ENCODE results near the gene FLVCR2.
A peak's percentile ranks its signal among the peaks of the same experiment; 100 is the strongest.

The FLVCR2 gene

DNA sequence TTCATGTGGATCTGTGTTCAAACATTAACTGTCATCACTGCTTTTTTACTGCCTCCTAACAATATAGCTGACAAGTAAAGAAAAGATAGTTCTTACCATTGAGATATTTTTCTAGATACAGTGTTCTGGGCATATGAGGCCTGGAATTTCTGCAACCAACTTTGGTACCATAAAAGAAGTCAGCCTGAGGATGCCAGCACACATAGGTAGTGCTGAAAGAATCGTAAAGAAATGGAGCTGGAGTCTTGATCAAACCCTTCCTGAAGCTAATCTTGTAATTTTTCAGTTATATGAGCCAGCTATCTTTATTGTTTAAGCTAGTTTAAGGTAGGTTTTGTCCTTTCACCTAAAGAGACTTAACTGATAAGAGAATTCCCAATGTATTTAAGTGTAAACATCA lies 70.9 kb downstream of the FLVCR2 start:
- Histone ChIP-seq H3K36me3 (ENCODE audit: control insufficient read depth, insufficient read depth, low read length) (peaks cover 54% of the 10 kb centered on the region), H3K9me3 (ENCODE audit: control insufficient read depth, insufficient read depth, low read depth, low read length) (no peaks in the 10 kb centered on the region), H3K27ac (ENCODE audit: low read depth, low read length) (no peak overlapping the region), H3K9ac (ENCODE audit: low read length) (no peak overlapping the region), H3K4me3 (ENCODE audit: low read depth, low read length) (no peak overlapping the region), H3K4me1 (ENCODE audit: control insufficient read depth, insufficient read depth, low read length) (peaks cover 3% of the 10 kb centered on the region; the same call in 1 of the 2 replicates), H3K27me3 (ENCODE audit: control insufficient read depth, insufficient read depth, low read length) (no peaks in the 10 kb centered on the region)

DNA sequence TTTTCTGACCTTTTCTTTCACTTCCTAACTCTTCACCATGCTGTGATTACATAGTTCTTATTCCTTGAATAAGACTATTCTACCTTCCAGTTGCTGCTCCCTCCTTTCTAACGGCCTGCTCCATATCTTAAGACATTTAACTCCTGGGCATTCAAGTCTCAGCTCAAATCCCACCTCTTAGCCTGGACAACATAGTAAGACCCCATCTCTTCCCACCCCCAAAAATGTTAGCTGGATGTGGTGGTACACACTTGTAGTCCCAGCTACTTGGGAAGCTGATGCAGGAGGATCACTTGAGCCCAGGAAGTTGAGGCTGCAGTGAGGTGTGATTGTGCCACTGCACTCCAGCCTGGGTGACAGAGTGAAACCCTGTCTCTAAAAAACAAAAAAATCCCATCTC lies 71.4 kb downstream of the FLVCR2 start:
- Histone ChIP-seq H3K4me1 (ENCODE audit: control insufficient read depth, insufficient read depth, low read length) (peaks cover 3% of the 10 kb centered on the region; the same call in 1 of the 2 replicates), H3K36me3 (ENCODE audit: control insufficient read depth, insufficient read depth, low read length) (peaks cover 57% of the 10 kb centered on the region), H3K27me3 (ENCODE audit: control insufficient read depth, insufficient read depth, low read length) (no peaks in the 10 kb centered on the region), H3K4me3 (ENCODE audit: low read depth, low read length) (no peak overlapping the region), H3K9me3 (ENCODE audit: control insufficient read depth, insufficient read depth, low read depth, low read length) (no peaks in the 10 kb centered on the region), H3K9ac (ENCODE audit: low read length) (no peak overlapping the region), H3K27ac (ENCODE audit: low read depth, low read length) (no peak overlapping the region)

GRCh38 chr14:75650253-75651058 lies 72.0 kb downstream of the FLVCR2 start:
- Histone ChIP-seq H3K4me1 (ENCODE audit: control insufficient read depth, insufficient read depth, low read length) (peaks cover 3% of the 10 kb centered on the region; the same call in 1 of the 2 replicates), H3K9me3 (ENCODE audit: control insufficient read depth, insufficient read depth, low read depth, low read length) (no peaks in the 10 kb centered on the region), H3K27ac (ENCODE audit: low read depth, low read length) (no peak overlapping the region), H3K4me3 (ENCODE audit: low read depth, low read length) (no peak overlapping the region), H3K27me3 (ENCODE audit: control insufficient read depth, insufficient read depth, low read length) (no peaks in the 10 kb centered on the region), H3K36me3 (ENCODE audit: control insufficient read depth, insufficient read depth, low read length) (peaks cover 62% of the 10 kb centered on the region), H3K9ac (ENCODE audit: low read length) (no peak overlapping the region)

- H3K4me1 ChIP-seq (ENCODE audit: control insufficient read depth, insufficient read depth, low read length), result no peaks in the 10 kb centered on the region
- peaks cover 73% of the 10 kb centered on the region for H3K36me3 ChIP-seq (ENCODE audit: control insufficient read depth, insufficient read depth, low read length)
- no peak overlapping the region for H3K9ac ChIP-seq (ENCODE audit: low read length)
- H3K9me3 ChIP-seq (ENCODE audit: control insufficient read depth, insufficient read depth, low read depth, low read length), result no peaks in the 10 kb centered on the region
- no peaks in the 10 kb centered on the region for H3K27me3 ChIP-seq (ENCODE audit: control insufficient read depth, insufficient read depth, low read length)
- H3K4me3 ChIP-seq (ENCODE audit: low read depth, low read length), result no peak overlapping the region
- no peak overlapping the region for H3K27ac ChIP-seq (ENCODE audit: low read depth, low read length)
These were observed 75.1 kb downstream of the FLVCR2 start for GRCh38 chr14:75653563-75653962.

DNA sequence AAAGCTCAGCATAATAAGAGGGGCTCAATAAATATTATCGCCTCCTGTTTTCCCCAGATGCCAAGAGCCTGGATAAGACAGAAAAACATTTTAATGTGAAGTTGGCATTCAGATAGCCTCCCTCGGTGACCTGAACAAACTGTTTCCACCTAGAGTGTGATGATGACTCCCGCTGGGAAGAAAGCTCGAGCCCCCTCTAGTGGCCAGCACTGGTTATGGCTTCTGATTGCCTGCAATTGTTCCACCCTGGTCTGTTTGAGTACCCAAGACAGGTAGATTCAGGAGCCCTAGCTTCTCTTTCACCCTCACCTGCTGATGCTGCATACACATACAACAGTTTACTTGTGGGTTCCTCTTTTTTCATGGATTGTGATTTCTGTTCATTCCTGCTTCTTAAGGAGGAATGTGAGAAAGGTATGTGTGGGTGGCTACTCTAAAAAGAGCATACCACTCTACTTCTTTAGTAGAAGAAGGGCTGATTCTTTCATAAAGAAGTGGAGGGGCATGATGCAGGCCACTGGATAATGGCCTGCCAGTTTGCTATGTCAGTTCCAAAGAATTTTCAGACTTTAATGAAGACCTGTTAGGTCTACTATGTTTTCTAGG lies 75.8 kb downstream of the FLVCR2 start:
- H3K36me3 ChIP-seq (ENCODE audit: control insufficient read depth, insufficient read depth, low read length), result peaks cover 73% of the 10 kb centered on the region
- no peaks in the 10 kb centered on the region for H3K27me3 ChIP-seq (ENCODE audit: control insufficient read depth, insufficient read depth, low read length)
- no peak overlapping the region for H3K27ac ChIP-seq (ENCODE audit: low read depth, low read length)
- H3K4me1 ChIP-seq (ENCODE audit: control insufficient read depth, insufficient read depth, low read length), result no peaks in the 10 kb centered on the region
- H3K9ac ChIP-seq (ENCODE audit: low read length), result no peak overlapping the region
- no peak overlapping the region for H3K4me3 ChIP-seq (ENCODE audit: low read depth, low read length)
- no peaks in the 10 kb centered on the region for H3K9me3 ChIP-seq (ENCODE audit: control insufficient read depth, insufficient read depth, low read depth, low read length)

- no peaks in the 10 kb centered on the region for H3K9me3 ChIP-seq (ENCODE audit: control insufficient read depth, insufficient read depth, low read depth, low read length)
- no peak overlapping the region for H3K4me3 ChIP-seq (ENCODE audit: low read depth, low read length)
- no peak overlapping the region for H3K9ac ChIP-seq (ENCODE audit: low read length)
- H3K36me3 ChIP-seq (ENCODE audit: control insufficient read depth, insufficient read depth, low read length), result peaks cover 63% of the 10 kb centered on the region
- no peak overlapping the region for H3K27ac ChIP-seq (ENCODE audit: low read depth, low read length)
- H3K27me3 ChIP-seq (ENCODE audit: control insufficient read depth, insufficient read depth, low read length), result no peaks in the 10 kb centered on the region
- peaks cover 2% of the 10 kb centered on the region; the same call in 1 of the 2 replicates for H3K4me1 ChIP-seq (ENCODE audit: control insufficient read depth, insufficient read depth, low read length)
These were observed 76.8 kb downstream of the FLVCR2 start for GRCh38 chr14:75655235-75655634.

GRCh38 chr14:75657331-75657730 lies 78.9 kb downstream of the FLVCR2 start:
- no peaks in the 10 kb centered on the region for H3K27me3 ChIP-seq (ENCODE audit: control insufficient read depth, insufficient read depth, low read length)
- no peak overlapping the region for H3K27ac ChIP-seq (ENCODE audit: low read depth, low read length)
- H3K4me3 ChIP-seq (ENCODE audit: low read depth, low read length), result no peak overlapping the region
- H3K36me3 ChIP-seq (ENCODE audit: control insufficient read depth, insufficient read depth, low read length), result peaks cover 42% of the 10 kb centered on the region
- peaks cover 2% of the 10 kb centered on the region; the same call in 1 of the 2 replicates for H3K4me1 ChIP-seq (ENCODE audit: control insufficient read depth, insufficient read depth, low read length)
- no peaks in the 10 kb centered on the region for H3K9me3 ChIP-seq (ENCODE audit: control insufficient read depth, insufficient read depth, low read depth, low read length)
- H3K9ac ChIP-seq (ENCODE audit: low read length), result no peak overlapping the region

DNA sequence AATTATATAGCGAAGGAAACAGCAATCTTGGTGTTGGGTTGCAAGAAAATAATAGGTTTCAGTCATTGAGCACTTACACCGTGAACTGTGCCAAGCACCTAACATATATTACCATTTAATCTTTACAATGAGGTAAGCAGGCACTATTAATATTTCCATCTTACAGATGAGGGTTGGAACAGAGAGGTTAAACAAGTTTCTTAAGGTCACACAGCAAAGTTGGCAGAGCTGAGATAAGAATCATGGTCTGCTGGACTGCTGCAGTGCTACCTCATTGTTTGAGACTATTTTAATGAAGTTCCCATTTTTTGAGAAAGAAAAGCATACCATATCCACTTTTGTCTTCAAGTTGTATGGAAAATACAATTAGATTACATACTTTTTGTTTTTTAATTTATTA lies 80.5 kb downstream of the FLVCR2 start:
- Histone ChIP-seq H3K27ac (ENCODE audit: low read depth, low read length) (no peak overlapping the region), H3K9me3 (ENCODE audit: control insufficient read depth, insufficient read depth, low read depth, low read length) (no peaks in the 10 kb centered on the region), H3K36me3 (ENCODE audit: control insufficient read depth, insufficient read depth, low read length) (peaks cover 43% of the 10 kb centered on the region), H3K4me1 (ENCODE audit: control insufficient read depth, insufficient read depth, low read length) (peaks cover 6% of the 10 kb centered on the region), H3K27me3 (ENCODE audit: control insufficient read depth, insufficient read depth, low read length) (no peaks in the 10 kb centered on the region), H3K9ac (ENCODE audit: low read length) (no peak overlapping the region), H3K4me3 (ENCODE audit: low read depth, low read length) (no peak overlapping the region)

- no peaks in the 10 kb centered on the region for H3K9me3 ChIP-seq (ENCODE audit: control insufficient read depth, insufficient read depth, low read depth, low read length)
- no peaks in the 10 kb centered on the region for H3K27me3 ChIP-seq (ENCODE audit: control insufficient read depth, insufficient read depth, low read length)
- no peak overlapping the region for H3K27ac ChIP-seq (ENCODE audit: low read depth, low read length)
- peak overlapping the region; percentile 88 for H3K4me3 ChIP-seq (ENCODE audit: low read depth, low read length)
- peak overlapping the region; percentile 66 for H3K9ac ChIP-seq (ENCODE audit: low read length)
- H3K36me3 ChIP-seq (ENCODE audit: control insufficient read depth, insufficient read depth, low read length), result peaks cover 37% of the 10 kb centered on the region
- peaks cover 6% of the 10 kb centered on the region for H3K4me1 ChIP-seq (ENCODE audit: control insufficient read depth, insufficient read depth, low read length)
These were observed 81.8 kb downstream of the FLVCR2 start for GRCh38 chr14:75660238-75660629.

GRCh38 chr14:75660630-75661498 lies 82.4 kb downstream of the FLVCR2 start, which contains the start of the genes ERG28 and TTLL5:
TSS of gene ERG28 (minus strand) at chr14:75660876. CDS start at chr14:75657502, 3,374 bp downstream.
TSS of gene TTLL5 (plus strand) at chr14:75661246. CDS start at chr14:75663150, 1,904 bp downstream.
- Histone ChIP-seq H3K9ac (ENCODE audit: low read length) (peak within 1 kb of the TSS; percentile 66), H3K4me3 (ENCODE audit: low read depth, low read length) (peak within 1 kb of the TSS; percentile 88), H3K4me1 (ENCODE audit: control insufficient read depth, insufficient read depth, low read length) (peaks cover 6% of the 10 kb centered on the region), H3K27ac (ENCODE audit: low read depth, low read length) (peak within 1 kb of the TSS; percentile 45; the same call in 1 of the 2 replicates), H3K36me3 (ENCODE audit: control insufficient read depth, insufficient read depth, low read length) (peaks cover 33% of the 10 kb centered on the region), H3K9me3 (ENCODE audit: control insufficient read depth, insufficient read depth, low read depth, low read length) (no peaks in the 10 kb centered on the region), H3K27me3 (ENCODE audit: control insufficient read depth, insufficient read depth, low read length) (no peaks in the 10 kb centered on the region)

Data from HUES6 (cell line).